ENCODE data around the gene STAM2. TPM values are rescaled to one million over a fixed set of nuclear protein-coding genes. Genes with fewer than 3 reads are reported as not detected.
A peak's percentile ranks its signal among the peaks of the same experiment; 100 is the strongest.
"Not testable (repeated sequence)": the region's sequence is repeated elsewhere in the genome, so short reads cannot be mapped to it uniquely, and the experiment has no call there.

STAM2 gene
- total and polyA plus RNA-seq, 2 experiments from 2014 or later = 4.5 to 21.0 TPM

DNA sequence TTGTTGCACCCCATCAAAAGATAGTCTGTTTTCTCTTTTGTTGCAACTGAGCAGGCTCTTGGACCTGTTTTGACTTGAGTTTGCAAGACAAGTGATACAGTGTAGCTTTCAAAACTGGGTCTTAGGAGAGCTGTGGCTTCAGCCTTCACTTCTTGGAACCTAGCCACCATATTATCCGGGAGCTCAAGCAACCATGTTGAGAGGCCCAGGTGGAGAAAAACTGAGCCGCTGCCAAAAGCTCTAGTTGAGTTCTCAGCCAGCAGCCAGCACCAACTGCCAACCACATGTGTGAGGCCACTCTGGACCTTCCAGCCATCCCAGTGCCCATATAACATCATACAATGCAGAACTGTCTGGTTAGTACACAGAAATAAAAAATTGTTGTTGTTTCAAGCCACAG, 82.1 kb downstream of the STAM2 start:
- Histone ChIP-seq H3K4me1 (ENCODE audit: low read depth) (peaks cover 2% of the 10 kb centered on the region), H3K36me3 (no peaks in the 10 kb centered on the region), H3K27ac (no peak overlapping the region), H3K4me3 (no peak overlapping the region), H3K27me3 (peaks cover 48% of the 10 kb centered on the region), H3K9me3 (ENCODE audit: low read depth) (no peaks in the 10 kb centered on the region)
- peak in 1 of 2 donors; percentile 4 for DNase-seq (ENCODE audit: low read depth in 1 of 2, low spot score in 1 of 2)
- TF ChIP-seq, protein P1, sequence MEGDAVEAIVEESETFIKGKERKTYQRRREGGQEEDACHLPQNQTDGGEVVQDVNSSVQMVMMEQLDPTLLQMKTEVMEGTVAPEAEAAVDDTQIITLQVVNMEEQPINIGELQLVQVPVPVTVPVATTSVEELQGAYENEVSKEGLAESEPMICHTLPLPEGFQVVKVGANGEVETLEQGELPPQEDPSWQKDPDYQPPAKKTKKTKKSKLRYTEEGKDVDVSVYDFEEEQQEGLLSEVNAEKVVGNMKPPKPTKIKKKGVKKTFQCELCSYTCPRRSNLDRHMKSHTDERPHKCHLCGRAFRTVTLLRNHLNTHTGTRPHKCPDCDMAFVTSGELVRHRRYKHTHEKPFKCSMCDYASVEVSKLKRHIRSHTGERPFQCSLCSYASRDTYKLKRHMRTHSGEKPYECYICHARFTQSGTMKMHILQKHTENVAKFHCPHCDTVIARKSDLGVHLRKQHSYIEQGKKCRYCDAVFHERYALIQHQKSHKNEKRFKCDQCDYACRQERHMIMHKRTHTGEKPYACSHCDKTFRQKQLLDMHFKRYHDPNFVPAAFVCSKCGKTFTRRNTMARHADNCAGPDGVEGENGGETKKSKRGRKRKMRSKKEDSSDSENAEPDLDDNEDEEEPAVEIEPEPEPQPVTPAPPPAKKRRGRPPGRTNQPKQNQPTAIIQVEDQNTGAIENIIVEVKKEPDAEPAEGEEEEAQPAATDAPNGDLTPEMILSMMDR (IDR thresholded peaks at IDR 0.05; ENCODE audit: low read depth, low read length) = no peak

DNA sequence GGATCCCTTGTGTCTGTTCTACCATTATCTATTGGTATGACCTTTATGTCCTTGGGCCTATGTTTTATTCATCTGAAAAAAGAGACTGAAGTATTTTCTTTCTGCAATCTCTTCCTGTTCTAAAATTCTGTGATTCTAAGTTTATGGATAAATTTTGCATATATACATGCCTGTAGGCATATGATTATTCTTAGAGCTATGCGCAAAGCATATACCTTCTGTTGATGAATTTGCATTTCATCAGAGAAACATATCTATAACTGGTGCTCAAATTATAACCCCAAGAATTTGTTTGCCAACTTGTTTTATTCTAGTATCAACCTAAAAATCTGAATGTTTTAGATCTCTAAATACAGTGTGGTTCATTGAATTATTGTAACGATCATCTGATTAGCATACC, 83.5 kb downstream of the STAM2 start:
- TF ChIP-seq, protein P1 (IDR thresholded peaks at IDR 0.05; ENCODE audit: low read depth, low read length) = no peak
- Histone ChIP-seq H3K9me3 (ENCODE audit: low read depth) (no peaks in the 10 kb centered on the region), H3K36me3 (no peaks in the 10 kb centered on the region), H3K27me3 (peaks cover 34% of the 10 kb centered on the region), H3K4me3 (no peak overlapping the region), H3K27ac (no peak overlapping the region), H3K4me1 (ENCODE audit: low read depth) (no peaks in the 10 kb centered on the region)
- no peak for DNase-seq (ENCODE audit: low read depth in 1 of 2, low spot score in 1 of 2)

DNA sequence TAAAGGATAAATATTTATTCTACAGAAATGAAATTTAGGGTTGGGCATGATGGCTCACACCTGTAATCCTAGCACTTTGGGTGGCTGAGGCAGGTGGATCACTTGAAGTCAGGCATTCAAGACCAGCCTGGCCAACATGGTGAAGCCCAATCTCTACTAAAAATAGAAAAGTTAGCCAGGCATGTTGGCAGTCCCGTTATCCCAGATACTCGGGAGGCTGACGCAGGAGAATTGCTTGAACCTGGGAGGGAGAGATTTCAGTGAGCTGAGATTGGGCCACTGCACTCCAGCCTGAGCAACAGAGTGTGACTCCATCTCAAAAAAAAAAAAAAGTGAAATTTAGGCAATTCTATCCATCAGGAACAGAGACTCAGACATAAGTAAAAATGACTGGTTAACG, 84.8 kb downstream of the STAM2 start:
- H3K4me1 ChIP-seq (ENCODE audit: low read depth); H3K4me3 ChIP-seq; H3K36me3 ChIP-seq; H3K9me3 ChIP-seq (ENCODE audit: low read depth); H3K27ac ChIP-seq; DNase-seq (ENCODE audit: low read depth in 1 of 2, low spot score in 1 of 2): not testable (repeated sequence)
- H3K27me3 ChIP-seq = peaks cover 21% of the 10 kb centered on the region

DNA sequence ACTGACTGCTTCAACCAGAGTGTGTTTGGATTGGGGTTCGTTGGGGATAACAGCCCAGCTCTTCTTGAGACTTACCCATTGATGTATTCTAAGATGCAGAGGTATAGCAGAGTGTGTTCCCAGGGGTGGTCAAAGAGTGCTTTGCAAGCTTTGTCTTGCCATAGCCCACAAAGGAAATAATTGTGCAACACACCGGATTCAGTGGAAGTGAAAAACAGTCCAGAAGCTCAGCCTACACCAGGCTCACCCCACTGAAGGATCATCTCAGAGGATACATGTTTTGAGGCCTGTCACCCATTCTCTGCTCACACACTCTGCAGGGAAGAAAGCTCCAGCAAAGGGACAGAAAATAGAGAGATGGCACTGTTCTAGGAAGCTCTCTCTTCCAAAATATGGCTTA, 86.3 kb downstream of the STAM2 start:
- TF ChIP-seq, protein P1 (IDR thresholded peaks at IDR 0.05; ENCODE audit: low read depth, low read length) = no peak

DNA sequence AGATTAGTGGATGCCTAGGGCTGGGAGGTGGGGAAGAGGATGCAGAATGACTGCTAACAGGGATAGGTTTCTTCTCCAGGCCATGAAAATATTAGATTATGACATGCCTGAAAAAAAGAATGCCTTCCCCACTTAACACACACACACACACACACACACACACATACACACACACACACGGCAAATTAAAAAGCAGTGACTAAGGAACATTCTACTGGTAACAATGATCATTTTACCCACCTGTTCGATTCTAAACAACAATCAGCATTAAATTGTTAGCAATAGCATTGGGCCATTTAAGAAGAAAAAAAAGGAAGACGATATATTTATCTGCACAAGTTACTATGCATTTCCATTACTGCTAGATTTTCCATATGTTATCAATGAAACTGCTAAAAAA, 87.6 kb downstream of the STAM2 start:
- H3K36me3 ChIP-seq = no peaks in the 10 kb centered on the region
- TF ChIP-seq, protein P1 (IDR thresholded peaks at IDR 0.05; ENCODE audit: low read depth, low read length) = no peak
- no peak for DNase-seq (ENCODE audit: low read depth in 1 of 2, low spot score in 1 of 2)
- H3K4me1 ChIP-seq (ENCODE audit: low read depth) = no peaks in the 10 kb centered on the region
- no peaks in the 10 kb centered on the region for H3K27me3 ChIP-seq
- no peak overlapping the region for H3K27ac ChIP-seq
- no peaks in the 10 kb centered on the region for H3K9me3 ChIP-seq (ENCODE audit: low read depth)
- no peak overlapping the region for H3K4me3 ChIP-seq

More for the DNA sequence above, 86.3 kb downstream of the STAM2 start:
- Histone ChIP-seq H3K9me3 (ENCODE audit: low read depth) (no peaks in the 10 kb centered on the region), H3K27ac (no peak overlapping the region), H3K4me3 (no peak overlapping the region), H3K4me1 (ENCODE audit: low read depth) (no peaks in the 10 kb centered on the region), H3K36me3 (no peaks in the 10 kb centered on the region), H3K27me3 (peaks cover 6% of the 10 kb centered on the region)
- DNase-seq (ENCODE audit: low read depth in 1 of 2, low spot score in 1 of 2) = peak in 1 of 2 donors; percentile 27

DNA sequence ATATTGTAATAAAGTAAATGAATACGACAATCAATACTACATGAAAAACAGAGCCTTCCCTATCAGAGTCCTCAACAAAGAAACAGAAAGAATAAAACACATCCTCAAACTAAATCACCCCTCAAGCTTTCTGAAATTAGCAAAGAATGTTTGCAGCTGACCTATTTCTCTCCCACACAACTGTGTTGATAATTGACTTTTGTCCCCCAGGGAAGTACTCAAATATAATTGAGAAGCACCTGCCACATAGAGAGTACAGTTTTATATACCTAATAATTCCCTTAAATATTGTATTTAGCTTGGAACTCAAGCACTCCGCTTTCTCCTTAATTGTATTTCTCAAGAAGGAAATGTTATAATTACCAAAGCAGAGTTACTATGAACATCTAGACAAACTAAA, 89.3 kb downstream of the STAM2 start:
- TF ChIP-seq, protein P1 (IDR thresholded peaks at IDR 0.05; ENCODE audit: low read depth, low read length) = no peak
- no peak for DNase-seq (ENCODE audit: low read depth in 1 of 2, low spot score in 1 of 2)
- no peaks in the 10 kb centered on the region for H3K4me1 ChIP-seq (ENCODE audit: low read depth)
- no peak overlapping the region for H3K4me3 ChIP-seq
- H3K27me3 ChIP-seq = no peaks in the 10 kb centered on the region
- no peaks in the 10 kb centered on the region for H3K36me3 ChIP-seq
- no peaks in the 10 kb centered on the region for H3K9me3 ChIP-seq (ENCODE audit: low read depth)
- no peak overlapping the region for H3K27ac ChIP-seq

All from cardiac muscle cell (in vitro differentiated cells and primary cell).